HepG2 (cell line): Measurements from ENCODE around the gene CCDC142. TPM values are rescaled to one million over a fixed set of nuclear protein-coding genes. Genes with fewer than 3 reads are reported as not detected.

Experiments
- ARNT2 ChIP-seq: sonication (generic); formaldehyde crosslinking; IDR thresholded peaks from 2 replicates; pipeline ENCODE4 v1.8.0; 2022; ENCODE audit warnings: mild to moderate bottlenecking, low read depth, missing genetic modification reagents, moderate library complexity
- ATF1 ChIP-seq: IDR thresholded peaks from 2 replicates; pipeline ENCODE4 v1.6.1; 2016; ENCODE audit warnings: mild to moderate bottlenecking, control low read depth
- BCL6 ChIP-seq: IDR thresholded peaks from 2 replicates; pipeline ENCODE4 v1.6.1; 2016; ENCODE audit warnings: missing genetic modification reagents, missing compliant biosample characterization
- EHMT2 ChIP-seq: fragments of 200-600 bp; sonication (generic); IDR thresholded peaks from 2 replicates; pipeline ENCODE4 v1.7.0; 2017; ENCODE audit warnings: antibody characterized with exemption, low read depth, low read length, borderline replicate concordance
- GABPA ChIP-seq, 2 experiments: IDR thresholded peaks; 2 replicates each; pipeline ENCODE4 v1.6.1; 2011 to 2016; ENCODE audit warnings: low read depth in 2 of 2, low read length in 1 of 2, missing biosample characterization in 1 of 2, missing genetic modification characterization in 1 of 2
- GLMP ChIP-seq: sonication (generic); formaldehyde crosslinking; IDR thresholded peaks from 2 replicates; pipeline ENCODE4 v1.9.0; 2021; ENCODE audit warnings: missing genetic modification reagents, mild to moderate bottlenecking, borderline replicate concordance
- IRF2 ChIP-seq: IDR thresholded peaks from 2 replicates; pipeline ENCODE4 v1.6.1; 2018; ENCODE audit warnings: missing genetic modification reagents, missing compliant biosample characterization
- KLF6 ChIP-seq: IDR thresholded peaks from 2 replicates; pipeline ENCODE4 v1.8.0; 2016; ENCODE audit warnings: missing biosample characterization, missing genetic modification reagents
- MATR3 ChIP-seq: sonication (generic); formaldehyde crosslinking; IDR thresholded peaks from 2 replicates; pipeline ENCODE4 v1.4.0; 2020; ENCODE audit warnings: missing genetic modification reagents
- NFE2 ChIP-seq: sonication (generic); formaldehyde crosslinking; IDR thresholded peaks from 2 replicates; pipeline ENCODE4 v1.4.0; 2020; ENCODE audit warnings: missing genetic modification reagents
- NR3C1 ChIP-seq: sonication (generic); formaldehyde crosslinking; IDR thresholded peaks from 2 replicates; pipeline ENCODE4 v1.4.0; 2020; ENCODE audit warnings: missing genetic modification reagents
- PBX2 ChIP-seq: IDR thresholded peaks from 2 replicates; pipeline ENCODE4 v1.6.1; 2016; ENCODE audit warnings: control low read depth
- RERE ChIP-seq: IDR thresholded peaks from 2 replicates; pipeline ENCODE4 v1.6.1; 2016; ENCODE audit warnings: low read depth, missing genetic modification reagents, missing compliant biosample characterization
- RORA ChIP-seq: sonication (generic); formaldehyde crosslinking; IDR thresholded peaks from 2 replicates; pipeline ENCODE4 v1.5.0; 2020; ENCODE audit warnings: mild to moderate bottlenecking, missing genetic modification reagents, moderate library complexity
- SMARCE1 ChIP-seq: fragments of 450-650 bp; IDR thresholded peaks from 2 replicates; pipeline ENCODE4 v1.6.1; 2017; ENCODE audit warnings: borderline replicate concordance
- ZKSCAN8 ChIP-seq: IDR thresholded peaks from 2 replicates; pipeline ENCODE4 v1.6.1; 2016; ENCODE audit warnings: borderline replicate concordance, missing genetic modification reagents, missing compliant biosample characterization
- ZNF333 ChIP-seq: sonication (generic); formaldehyde crosslinking; IDR thresholded peaks from 2 replicates; pipeline ENCODE4 v1.4.0; 2020; ENCODE audit warnings: mild to moderate bottlenecking, missing genetic modification reagents, borderline replicate concordance
- ZNF432 ChIP-seq: sonication (generic); formaldehyde crosslinking; IDR thresholded peaks from 2 replicates; pipeline ENCODE4 v1.5.0; 2020; ENCODE audit warnings: missing genetic modification reagents, mild to moderate bottlenecking, borderline replicate concordance
- ZNF552 ChIP-seq: sonication (generic); formaldehyde crosslinking; IDR thresholded peaks from 2 replicates; pipeline ENCODE4 v1.9.0; 2022; ENCODE audit warnings: missing genetic modification reagents, mild to moderate bottlenecking, borderline replicate concordance
- ZNF772 ChIP-seq: sonication (generic); formaldehyde crosslinking; IDR thresholded peaks from 2 replicates; pipeline ENCODE4 v1.5.0; 2020; ENCODE audit warnings: mild to moderate bottlenecking, missing genetic modification reagents
- ZNF782 ChIP-seq: sonication (generic); formaldehyde crosslinking; IDR thresholded peaks from 2 replicates; pipeline ENCODE4 v1.4.0; 2020; ENCODE audit warnings: missing genetic modification reagents, mild to moderate bottlenecking, borderline replicate concordance
- polyA plus RNA-seq, 8 experiments: library from polyadenylated mRNA; depleted of rRNA in 3 of 8; stranded (reverse) in 7 of 8; unstranded in 1 of 8; fragments of >200 nt; fragmentation: Illumina TruSeq in 4 of 8; extraction: Trizol in 4 of 8; gene quantifications; 2 replicates each; pipeline versions ENCODE4 v1.2.1 to v1.2.3, GENCODE V29; 2011 to 2016; ENCODE audit warnings: low read depth in 4 of 8, missing spikeins in 1 of 8, mixed read lengths in 1 of 8; ENCODE audit not compliant: insufficient read depth in 1 of 8
- total RNA-seq, 5 experiments: library from RNA; depleted of rRNA; stranded (reverse); fragments of >200 nt; fragmentation: Illumina TruSeq; extraction: Trizol; gene quantifications; 2 replicates each; pipeline ENCODE4 v1.2.3, GENCODE V29; 2016; ENCODE audit warnings: low read depth in 1 of 5
- TF ChIP-seq, protein P1 (sequence below): IDR thresholded peaks from 2 replicates; pipeline ENCODE4 v1.6.1; 2012; ENCODE audit warnings: inconsistent platforms

Gene CCDC142
- total and polyA plus RNA-seq, 2 of the 13 experiments (the other 11 are each of a cell fraction or from before 2014, with no cell fraction given): 14.7 to 30.4 TPM

- peak; percentile 88 for TF ChIP-seq IRF2 (CRISPR knock-in tag)
- peak; percentile 23 for TF ChIP-seq BCL6 (CRISPR knock-in tag)
- TF ChIP-seq MATR3: no peak
- no peak; the same call in 1 of the 2 replicates for TF ChIP-seq RERE (CRISPR knock-in tag)
- TF ChIP-seq ATF1 (CRISPR knock-in tag): peak; percentile 84
- TF ChIP-seq, protein P1, sequence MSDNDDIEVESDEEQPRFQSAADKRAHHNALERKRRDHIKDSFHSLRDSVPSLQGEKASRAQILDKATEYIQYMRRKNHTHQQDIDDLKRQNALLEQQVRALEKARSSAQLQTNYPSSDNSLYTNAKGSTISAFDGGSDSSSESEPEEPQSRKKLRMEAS: peak; percentile 88
- TF ChIP-seq ZNF772 (CRISPR knock-in tag): 0 out of 2 replicates have a peak, but pooled peaks have one; percentile 48
- TF ChIP-seq ZNF333: peak; percentile 30; the same call in 1 of the 2 replicates
- TF ChIP-seq SMARCE1: no peak
- TF ChIP-seq NFE2: no peak
- TF ChIP-seq KLF6 (CRISPR knock-in tag): peak; percentile 78; the same call in 1 of the 2 replicates
- TF ChIP-seq NR3C1 (CRISPR knock-in tag): no peak
- peak; percentile 51; the same call in 1 of the 2 replicates for TF ChIP-seq ARNT2 (CRISPR knock-in tag)
- no peak for TF ChIP-seq EHMT2
- TF ChIP-seq ZNF782 (CRISPR knock-in tag): no peak
- TF ChIP-seq ZNF552: peak; percentile 87; the same call in 1 of the 2 replicates
- peak; percentile 55 for TF ChIP-seq ZKSCAN8 (CRISPR knock-in tag)
- no peak for TF ChIP-seq GLMP (CRISPR knock-in tag)
- peak; percentile 73 for TF ChIP-seq GABPA (IDR thresholded peaks at IDR 0.05; ENCODE audit: low read depth, low read length)
- TF ChIP-seq GABPA (CRISPR knock-in tag; IDR thresholded peaks at IDR 0.05; ENCODE audit: low read depth): peak; percentile 99
- TF ChIP-seq ZNF432: no peak
- TF ChIP-seq PBX2 (CRISPR knock-in tag): peak; percentile 37; the same call in 1 of the 2 replicates
- no peak for TF ChIP-seq RORA (CRISPR knock-in tag)
Measured at GRCh38 chr2:74482801-74483674, at the start of gene CCDC142, which contains the start of gene TTC31 (continued).
